ENCODE data around the gene TRMO. TPM values are rescaled to one million over a fixed set of nuclear protein-coding genes. Genes with fewer than 3 reads are reported as not detected.

Gene TRMO
- total and polyA plus RNA-seq, 9 of the 15 experiments (the other 6 are each of a cell fraction or from before 2014, with no cell fraction given): 5.6 to 22.4 (median 16.2) TPM

GRCh38 chr9:97921959-97922724 is at the start of gene TRMO (continued):
- TF ChIP-seq ARID3A (IDR thresholded peaks at IDR 0.05; ENCODE audit: borderline replicate concordance, low read depth, low read length): no peak
- peak; percentile 90 for TF ChIP-seq E2F6 (IDR thresholded peaks at IDR 0.05; ENCODE audit: borderline replicate concordance in 1 of 2, extremely low read depth in 1 of 2, insufficient read depth in 1 of 2, insufficient read length in 1 of 2, low read depth in 1 of 2, low read length in 1 of 2, poor library complexity in 1 of 2, severe bottlenecking in 1 of 2)
- TF ChIP-seq ARID1B (IDR thresholded peaks at IDR 0.05): peak; percentile 77; the same call in 1 of the 2 replicates
- no peak for TF ChIP-seq CBX8 (IDR thresholded peaks at IDR 0.05; ENCODE audit: borderline replicate concordance, extremely low read depth, low read depth, low read length, poor library complexity, severe bottlenecking)
- TF ChIP-seq STAT6 (CRISPR knock-in tag; IDR thresholded peaks at IDR 0.05): peak; percentile 98; the same call in 1 of the 2 replicates
- TF ChIP-seq BRD4 (IDR thresholded peaks at IDR 0.05): no peak
- peak; percentile 81 for TF ChIP-seq ELF4 (CRISPR knock-in tag; IDR thresholded peaks at IDR 0.05)
- no peak for TF ChIP-seq RCOR1 (IDR thresholded peaks at IDR 0.05; ENCODE audit: borderline replicate concordance in 1 of 2, low read depth in 2 of 2, low read length in 2 of 2)
- peak; percentile 44; the same call in 1 of the 2 replicates for TF ChIP-seq DEAF1 (CRISPR knock-in tag; IDR thresholded peaks at IDR 0.05)
- TF ChIP-seq E2F4 (CRISPR knock-in tag; IDR thresholded peaks at IDR 0.05; ENCODE audit: low read depth): peak; percentile 74; the same call in 1 of the 2 replicates
- peak; percentile 92; the same call in 1 of the 2 replicates for TF ChIP-seq PREB (CRISPR knock-in tag; IDR thresholded peaks at IDR 0.05)
- TF ChIP-seq KAT7 (CRISPR knock-in tag; IDR thresholded peaks at IDR 0.05; ENCODE audit: borderline replicate concordance): peak; percentile 73; the same call in 1 of the 2 replicates
- TF ChIP-seq MBD2 (IDR thresholded peaks at IDR 0.05; ENCODE audit: borderline replicate concordance, low read depth): peak; percentile 76; the same call in 1 of the 2 replicates
